TTC549 (cell line): Measurements from ENCODE around the gene CHP1.
"Not testable (repeated sequence)": the region's sequence is repeated elsewhere in the genome, so short reads cannot be mapped to it uniquely, and the experiment has no call there.

Experiments used
- FAIRE-seq: peaks from 2 replicates; lab custom pipeline; 2012; peaks lifted over from hg19 to GRCh38; lab: Jason Lieb, UNC

Gene CHP1

GRCh38 chr15:41256577-41257038 lies 25.5 kb downstream of the CHP1 start:
- no peak for FAIRE-seq

- FAIRE-seq, result no peak
These were observed 27.8 kb downstream of the CHP1 start for GRCh38 chr15:41258750-41259471.

GRCh38 chr15:41259546-41260189 lies 28.6 kb downstream of the CHP1 start:
- no peak for FAIRE-seq

DNA sequence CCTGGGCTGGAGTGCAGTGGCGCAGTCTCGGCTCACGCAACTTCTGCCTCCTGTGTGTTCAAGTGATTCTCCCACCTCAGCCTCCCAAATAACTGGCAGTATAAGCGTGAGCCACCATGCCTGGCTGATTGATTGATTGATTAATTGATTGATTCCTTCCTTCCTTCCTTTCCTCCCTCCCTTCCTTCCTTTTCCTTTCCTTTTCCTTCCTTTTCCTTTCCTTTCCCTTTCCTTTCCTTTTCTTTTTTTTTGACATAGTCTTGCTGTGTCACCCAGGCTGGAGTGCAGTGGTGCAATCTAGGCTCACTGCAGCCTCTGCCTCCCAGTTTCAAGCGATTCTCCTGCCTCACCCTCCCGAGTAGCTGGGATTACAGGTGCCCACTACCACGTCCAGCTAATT lies 29.9 kb downstream of the CHP1 start:
- FAIRE-seq, result not testable (repeated sequence)

DNA sequence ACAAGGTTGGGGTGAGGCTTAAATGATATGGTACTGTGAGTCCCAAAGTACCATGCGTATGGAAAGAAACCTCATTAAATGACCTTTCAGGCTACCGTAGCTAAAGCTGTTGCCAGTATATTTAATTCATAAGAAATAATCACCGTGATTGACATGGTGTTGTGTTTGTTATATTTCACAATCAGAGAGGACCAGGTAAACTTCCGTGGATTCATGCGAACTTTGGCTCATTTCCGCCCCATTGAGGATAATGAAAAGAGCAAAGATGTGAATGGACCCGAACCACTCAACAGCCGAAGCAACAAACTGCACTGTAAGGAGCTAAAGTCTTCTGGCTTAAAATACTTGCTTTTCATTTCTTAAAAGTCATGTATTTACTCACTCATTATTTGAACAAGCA lies 31.5 kb downstream of the CHP1 start:
- FAIRE-seq, result no peak

DNA sequence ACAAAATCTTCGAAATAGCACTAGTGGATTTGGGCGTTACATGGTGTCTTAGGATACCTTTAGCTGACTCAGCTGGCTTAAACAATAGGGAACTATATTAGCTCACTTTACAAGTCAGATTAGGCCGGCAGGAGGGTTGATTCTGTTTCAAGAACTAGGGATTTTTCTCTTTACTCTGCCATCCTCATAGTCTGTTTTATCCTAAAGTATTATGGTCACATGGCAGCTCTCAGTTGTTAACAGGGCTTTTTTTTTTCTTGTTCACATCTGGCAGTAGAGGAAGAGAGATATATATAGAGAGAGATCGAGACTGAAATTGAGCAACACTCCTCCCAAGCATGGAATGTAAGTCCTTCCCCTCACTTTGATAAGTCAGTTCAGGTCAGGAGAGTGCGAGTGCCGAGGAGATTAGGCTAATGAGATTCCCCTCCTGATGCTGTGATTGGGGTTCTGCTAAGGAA lies 32.9 kb downstream of the CHP1 start:
- FAIRE-seq, result no peak

- FAIRE-seq, result no peak
These were observed 38.8 kb downstream of the CHP1 start for GRCh38 chr15:41269887-41270286.

- no peak for FAIRE-seq
These were observed 45.8 kb downstream of the CHP1 start for GRCh38 chr15:41276831-41277230.

GRCh38 chr15:41278319-41278718 lies 47.3 kb downstream of the CHP1 start:
- no peak for FAIRE-seq

GRCh38 chr15:41279535-41280283 lies 48.6 kb downstream of the CHP1 start:
- FAIRE-seq, result no peak

- no peak for FAIRE-seq
These were observed 50.2 kb downstream of the CHP1 start for GRCh38 chr15:41281236-41281635.

- not testable (repeated sequence) for FAIRE-seq
These were observed 51.4 kb downstream of the CHP1 start for GRCh38 chr15:41282436-41282835.

DNA sequence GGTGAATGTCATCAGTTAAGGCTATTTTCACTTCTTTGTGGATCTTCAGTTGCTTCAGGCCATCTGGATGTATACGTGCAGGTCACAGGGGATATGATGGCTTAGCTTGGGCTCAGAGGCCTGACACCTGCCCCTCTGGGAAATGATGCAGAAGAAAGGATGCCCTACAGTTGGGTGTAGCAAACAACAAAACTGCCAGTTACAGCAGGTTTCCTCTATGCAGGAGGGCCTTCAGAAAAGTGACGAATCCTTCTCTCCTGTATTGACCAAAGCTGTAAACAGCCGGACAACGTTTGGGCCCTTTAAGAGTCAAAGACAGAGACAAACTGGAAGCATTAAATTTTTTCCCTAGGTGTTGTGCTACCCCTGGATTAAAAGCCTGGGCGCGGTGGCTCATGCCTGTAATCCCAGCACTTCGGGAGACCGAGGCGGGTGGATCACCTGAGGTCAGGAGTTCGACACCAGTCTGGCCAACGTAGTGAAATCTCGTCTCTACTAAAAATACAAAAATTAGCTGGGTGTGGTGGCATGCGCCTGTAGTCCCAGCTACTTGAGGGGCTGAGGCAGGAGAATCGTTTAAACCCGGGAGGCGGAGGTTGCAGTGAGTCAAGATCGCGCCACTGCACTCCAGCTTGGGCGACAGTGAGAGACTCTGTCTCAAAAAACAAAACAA lies 52.0 kb downstream of the CHP1 start:
- not testable (repeated sequence) for FAIRE-seq

DNA sequence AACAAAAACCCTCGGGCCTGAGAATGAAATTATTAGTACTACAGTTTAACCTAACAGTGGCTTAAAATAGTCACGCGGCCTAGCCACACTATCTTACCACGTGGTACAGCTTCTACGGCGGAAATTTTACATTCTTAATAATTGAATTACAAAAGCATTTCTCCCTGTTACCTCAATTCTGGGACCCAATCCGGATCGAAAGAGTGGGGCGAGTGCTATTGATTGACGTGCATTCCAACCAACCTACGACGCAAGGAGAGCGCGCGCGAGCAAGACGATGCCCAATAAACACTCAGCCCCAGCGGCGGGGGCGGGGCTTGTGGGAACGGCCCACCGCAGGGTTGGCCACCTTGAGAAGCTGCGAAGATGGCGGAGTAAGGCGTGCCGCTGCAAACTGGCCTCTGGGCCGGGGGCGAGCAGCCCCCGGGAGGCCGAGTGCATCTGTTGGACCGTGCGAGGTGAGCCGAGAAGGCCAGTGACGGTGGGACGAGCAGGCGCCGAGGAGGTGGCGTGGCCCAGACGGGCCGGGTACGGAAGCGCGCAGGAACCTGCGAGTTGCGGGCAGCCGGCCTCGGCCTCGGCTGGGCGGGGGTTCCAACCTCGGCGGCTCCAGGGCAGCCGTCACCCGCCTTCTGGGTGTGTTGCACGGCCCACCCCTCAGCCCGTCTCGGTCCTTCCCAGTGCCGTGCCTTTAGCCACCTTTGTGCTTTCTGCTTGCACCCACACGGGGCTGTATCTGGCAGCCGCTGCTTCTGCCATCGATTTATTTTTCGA lies 52.8 kb downstream of the CHP1 start:
- peak; percentile 90 for FAIRE-seq

DNA sequence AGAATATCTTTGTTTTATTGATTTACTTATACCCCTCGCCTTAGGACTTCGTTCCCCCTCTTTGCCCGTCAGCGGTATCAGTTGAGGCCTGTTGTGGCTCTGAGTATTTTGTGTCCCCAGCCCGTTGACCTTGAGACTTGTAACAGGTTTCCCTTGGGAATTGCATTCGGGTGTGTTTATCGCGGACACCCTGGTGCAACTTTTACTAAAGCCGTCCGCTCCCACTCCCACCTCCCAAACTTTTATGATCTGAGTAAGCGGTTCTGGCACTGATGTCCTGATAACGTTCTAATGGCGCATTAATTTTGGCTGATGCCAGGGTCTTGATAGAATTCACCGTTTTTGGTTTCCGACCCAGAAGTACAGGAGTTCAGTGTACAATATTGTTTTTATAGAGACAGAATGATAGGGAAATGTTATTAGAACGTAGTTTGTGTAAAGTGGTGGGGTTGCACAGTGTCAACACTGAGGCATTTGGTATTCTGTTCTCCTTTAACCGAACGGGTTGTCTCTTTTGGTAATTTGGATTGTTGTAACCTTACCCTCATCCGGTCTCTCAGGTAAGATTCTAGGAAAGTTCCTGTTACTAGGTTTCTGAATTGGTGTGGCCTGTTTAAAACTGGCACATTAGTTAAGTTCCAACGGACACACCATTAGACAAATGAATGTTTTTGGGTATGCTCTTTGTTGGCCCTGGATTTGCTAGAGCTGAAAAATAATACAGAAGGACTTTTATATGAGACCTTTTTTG lies 53.5 kb downstream of the CHP1 start:
- FAIRE-seq, result no peak

GRCh38 chr15:41285285-41285684 lies 54.2 kb downstream of the CHP1 start:
- FAIRE-seq, result no peak

- no peak for FAIRE-seq
These were observed 55.7 kb downstream of the CHP1 start for GRCh38 chr15:41286665-41287333.

DNA sequence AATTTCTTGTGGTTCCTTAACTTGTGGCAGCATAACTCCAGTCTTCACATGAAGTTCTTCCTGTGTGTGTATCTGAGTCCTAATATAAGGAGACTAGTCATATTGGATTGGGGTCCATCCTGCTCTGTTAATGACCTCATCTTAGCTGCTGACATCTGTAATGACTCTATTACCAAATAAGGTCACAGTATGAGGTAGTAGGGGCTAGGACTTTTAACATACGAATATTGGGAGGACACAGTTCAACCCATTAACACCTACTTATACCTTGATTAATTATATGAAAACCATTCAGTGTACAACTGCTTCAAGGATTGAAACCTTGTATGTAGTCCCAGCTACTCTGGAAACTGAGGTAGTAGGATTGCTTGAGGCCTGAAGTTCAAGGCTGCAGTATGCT lies 57.4 kb downstream of the CHP1 start:
- no peak for FAIRE-seq

GRCh38 chr15:41289953-41290352 lies 58.9 kb downstream of the CHP1 start:
- FAIRE-seq, result no peak

DNA sequence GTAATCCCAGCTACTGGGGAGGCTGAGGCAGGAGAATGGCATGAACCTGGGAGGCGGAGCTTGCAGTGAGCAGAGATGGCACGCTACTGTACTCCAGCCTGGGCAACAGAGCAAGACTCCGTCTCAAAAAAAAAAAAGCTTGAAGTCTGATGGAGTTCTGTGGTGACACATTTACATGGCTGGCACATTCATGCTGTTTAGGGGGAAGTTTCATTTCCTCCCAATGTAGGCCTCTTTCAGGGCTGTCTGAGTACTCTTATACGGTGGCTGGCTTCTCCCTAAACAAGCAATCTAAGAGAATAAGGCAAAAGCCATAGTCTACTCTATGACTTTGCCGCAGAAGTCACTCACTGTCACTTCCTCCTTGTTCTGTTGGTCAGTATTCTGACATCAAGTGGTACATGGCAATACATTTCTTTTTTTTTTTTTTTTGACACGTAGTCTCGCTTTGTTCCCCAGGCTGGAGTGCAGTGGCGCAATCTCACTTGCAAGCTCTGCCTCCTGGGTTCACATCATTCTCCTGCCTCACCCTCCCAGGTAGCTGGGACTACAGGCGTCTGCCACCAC lies 60.1 kb downstream of the CHP1 start:
- FAIRE-seq, result no peak
